HG03439 (cell line): ENCODE results near the gene ECE2.
"Not testable (repeated sequence)": the region's sequence is repeated elsewhere in the genome, so short reads cannot be mapped to it uniquely, and the experiment has no call there.

ENCODE experiments used
- ATAC-seq: cut with Tn5 transposase; IDR thresholded peaks from one replicate; pipeline ENCODE4 v1.9.1; 2021; ENCODE audit warnings: mild to moderate bottlenecking, moderate library complexity; ENCODE audit not compliant: unreplicated experiment

The ECE2 gene

DNA sequence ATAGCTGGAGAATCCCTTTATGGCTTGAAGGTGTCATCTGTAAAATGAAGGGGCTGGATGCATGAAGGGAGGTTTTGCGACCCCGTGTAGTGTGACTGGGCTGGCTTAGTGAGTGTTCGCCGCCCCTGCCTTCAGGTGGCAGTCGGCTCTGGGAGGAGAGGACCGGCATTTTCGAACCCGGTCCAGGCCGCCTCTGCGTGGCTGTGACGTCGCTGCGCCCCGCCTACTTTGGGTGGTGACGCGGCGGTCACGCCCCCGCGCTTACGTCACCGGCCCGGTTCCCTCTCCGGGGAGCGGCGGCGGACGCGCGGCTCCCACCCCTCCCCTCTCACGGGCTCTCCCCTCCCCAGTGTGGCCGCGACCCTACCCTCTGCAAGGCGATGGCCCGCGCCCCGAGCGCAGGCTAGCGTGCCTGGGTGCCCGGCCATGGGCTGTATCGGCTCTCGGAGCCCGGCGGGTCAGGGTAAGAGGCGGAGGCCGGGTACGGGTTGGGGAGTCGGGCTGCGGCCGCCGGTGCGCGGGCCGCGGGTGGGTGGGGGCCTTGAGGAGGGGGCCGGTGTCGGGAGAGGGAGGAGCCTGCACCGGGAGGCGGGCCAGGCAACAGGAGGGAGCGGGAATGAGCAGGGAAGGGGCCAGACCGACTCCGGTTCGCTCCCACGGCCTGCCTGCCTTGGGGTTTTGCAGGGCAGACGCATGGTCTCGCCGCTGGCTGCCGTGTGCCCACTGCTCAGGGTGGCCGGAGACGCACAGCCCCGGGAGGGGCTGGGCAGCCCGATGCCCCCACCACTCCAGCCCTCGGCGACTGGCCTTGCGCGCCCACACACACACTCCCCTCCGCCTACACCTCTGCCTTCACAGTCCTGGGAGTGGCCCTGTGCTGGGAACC lies 60.1 kb downstream of the ECE2 start:
- peak; percentile 56 for ATAC-seq

DNA sequence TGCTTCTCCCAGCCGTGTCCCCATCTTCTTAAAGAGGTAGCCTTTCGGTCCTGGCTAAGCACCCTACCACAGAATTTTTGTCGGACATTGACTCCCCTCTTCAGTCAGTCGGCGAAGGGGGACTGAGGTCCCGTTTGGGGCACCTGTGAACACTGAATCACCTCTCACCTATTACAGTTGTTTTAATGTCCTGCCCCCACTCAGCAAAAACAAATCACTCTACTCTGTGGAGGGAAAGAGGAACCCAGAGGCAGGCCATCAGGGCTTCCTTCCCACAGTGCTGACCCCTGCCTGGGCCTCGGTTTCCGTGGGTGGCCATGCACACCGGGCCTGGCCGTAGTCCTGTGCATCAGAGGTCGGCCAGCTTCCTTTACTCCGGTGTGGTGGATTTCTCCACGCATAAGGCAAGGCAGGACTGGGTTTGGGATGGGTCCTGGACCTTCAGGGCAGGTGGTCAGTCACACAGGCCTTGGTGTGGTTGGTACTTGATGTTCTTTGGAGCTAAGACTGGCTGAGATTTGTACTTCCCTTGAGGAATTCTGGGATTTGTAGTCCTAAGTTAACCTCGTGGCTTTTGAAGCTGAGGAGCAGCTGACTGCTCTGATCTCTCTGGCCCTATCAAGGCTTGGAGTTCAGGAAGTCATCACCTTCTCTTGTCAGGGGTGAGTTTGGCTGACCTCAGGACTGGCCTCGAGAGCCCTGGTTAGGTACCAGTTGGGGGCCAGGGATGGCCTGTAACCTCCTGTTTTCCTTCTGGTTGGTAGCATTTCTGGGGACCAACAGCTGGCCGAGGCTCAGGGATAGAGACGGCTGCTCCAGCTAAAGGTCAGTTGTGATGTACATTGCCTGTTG lies 61.0 kb downstream of the ECE2 start:
- no peak for ATAC-seq

DNA sequence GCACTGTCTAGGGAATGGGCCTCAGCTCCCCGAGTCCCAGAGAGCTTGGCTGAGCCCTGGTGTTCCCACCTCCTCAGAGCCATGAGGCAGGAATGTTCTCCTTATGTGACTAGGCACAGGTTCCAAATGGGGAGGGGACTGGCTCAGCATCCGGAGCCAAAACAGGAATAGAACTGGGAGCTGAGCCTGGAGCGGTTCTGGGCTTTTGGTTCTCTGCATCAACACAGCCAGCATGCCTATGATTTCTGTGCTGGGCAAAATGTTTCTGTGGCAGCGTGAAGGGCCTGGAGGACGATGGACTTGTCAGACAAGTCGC lies 61.5 kb downstream of the ECE2 start, which contains the start of gene FAM131A:
Gene FAM131A, plus strand, starts transcription at position 202 of the 316 bp plus-strand sequence. Its CDS starts 31 bp downstream, at position 233.
- ATAC-seq: no peak

DNA sequence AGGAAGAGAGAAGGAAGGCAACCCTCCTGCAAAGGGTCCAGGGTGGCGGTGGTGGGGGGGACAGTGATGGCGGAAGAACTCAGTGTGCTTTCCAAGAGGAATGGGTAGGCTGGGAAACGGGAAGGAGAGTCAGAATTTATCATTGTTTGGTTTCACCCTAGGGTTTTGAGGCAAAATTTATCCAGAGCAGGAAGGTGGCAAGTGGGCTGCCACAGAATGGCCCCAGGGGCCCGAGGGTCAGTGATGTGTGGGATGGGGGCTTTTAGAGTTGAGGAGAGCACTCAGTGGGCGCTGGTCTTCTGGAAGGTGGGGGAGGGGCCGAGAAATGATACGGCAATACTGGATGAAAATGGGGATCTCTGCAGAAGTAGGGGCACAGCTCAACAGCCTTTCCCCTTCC lies 62.2 kb downstream of the ECE2 start:
- ATAC-seq: no peak

DNA sequence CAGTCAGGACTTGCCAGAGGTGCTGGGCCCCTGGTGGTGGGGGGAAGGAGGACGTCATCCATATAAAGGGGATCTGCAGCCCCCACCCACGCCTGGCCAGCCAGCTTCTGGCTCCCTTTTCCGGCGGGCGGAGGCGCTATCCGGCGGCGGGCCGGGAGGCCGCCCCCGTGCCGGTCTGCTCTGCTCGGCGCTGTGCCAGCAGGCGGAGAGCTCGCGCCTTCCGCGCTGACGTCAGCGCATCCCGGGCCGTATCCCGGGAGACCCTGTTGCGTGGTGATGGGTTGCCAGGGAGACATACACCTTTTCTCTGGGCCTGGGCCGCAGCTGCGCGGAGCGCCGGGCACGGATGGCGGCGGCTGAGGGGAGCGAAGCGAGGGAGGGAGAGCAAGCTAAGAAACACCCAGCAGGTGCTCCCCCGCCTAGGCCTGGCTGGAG lies 62.7 kb downstream of the ECE2 start:
- ATAC-seq: no peak

DNA sequence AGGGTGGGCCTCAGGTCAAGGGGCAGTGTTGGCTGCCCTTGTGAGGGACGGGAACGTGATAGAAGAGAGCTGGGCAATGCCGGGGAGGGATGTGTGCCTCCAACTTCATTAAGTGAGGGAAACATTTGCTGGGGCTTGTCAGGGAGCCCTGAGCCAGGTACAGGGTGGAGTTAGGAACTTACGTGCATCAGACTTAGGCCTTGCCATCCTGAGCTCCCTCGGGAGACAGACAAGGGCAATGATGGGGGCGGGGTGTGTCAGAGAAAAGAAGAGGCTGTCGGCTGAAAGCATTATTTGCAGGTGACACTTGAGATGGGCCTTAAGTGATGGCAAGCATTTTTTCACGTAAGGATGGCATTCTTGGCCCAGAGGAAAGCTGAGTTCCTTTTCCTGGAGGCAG lies 63.2 kb downstream of the ECE2 start:
- ATAC-seq: no peak

DNA sequence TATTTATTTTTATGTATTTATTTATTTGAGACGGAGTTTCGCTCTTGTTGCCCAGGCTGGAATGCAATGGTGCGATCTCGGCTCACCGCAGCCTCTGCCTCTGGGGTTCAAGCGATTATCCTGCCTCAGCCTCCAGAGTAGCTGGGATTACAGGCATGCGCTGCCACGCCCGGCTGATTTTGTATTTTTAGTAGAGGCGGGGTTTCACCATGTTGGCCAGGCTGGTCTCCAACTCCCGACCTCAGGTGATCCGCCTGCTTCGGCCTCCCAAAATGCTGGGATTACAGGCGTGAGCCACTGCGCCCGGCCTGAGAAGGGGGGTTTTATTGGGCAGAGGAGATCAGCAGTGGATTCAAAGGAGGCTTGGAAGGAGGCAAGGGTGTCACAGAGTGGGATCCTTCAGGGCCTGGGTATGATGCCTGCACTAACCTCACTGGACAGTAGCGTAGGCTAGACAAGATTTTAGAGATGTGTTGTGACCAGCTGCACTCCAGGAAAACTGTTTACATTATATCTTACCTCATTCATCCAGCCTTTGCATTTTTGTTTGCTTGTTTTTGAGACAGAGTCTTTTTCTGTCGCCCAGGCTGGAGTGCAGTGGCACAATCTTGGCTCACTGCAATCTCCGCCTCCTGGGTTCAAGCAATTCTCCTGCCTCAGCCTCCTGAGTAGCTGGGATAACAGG lies 63.8 kb downstream of the ECE2 start:
- ATAC-seq: not testable (repeated sequence)

DNA sequence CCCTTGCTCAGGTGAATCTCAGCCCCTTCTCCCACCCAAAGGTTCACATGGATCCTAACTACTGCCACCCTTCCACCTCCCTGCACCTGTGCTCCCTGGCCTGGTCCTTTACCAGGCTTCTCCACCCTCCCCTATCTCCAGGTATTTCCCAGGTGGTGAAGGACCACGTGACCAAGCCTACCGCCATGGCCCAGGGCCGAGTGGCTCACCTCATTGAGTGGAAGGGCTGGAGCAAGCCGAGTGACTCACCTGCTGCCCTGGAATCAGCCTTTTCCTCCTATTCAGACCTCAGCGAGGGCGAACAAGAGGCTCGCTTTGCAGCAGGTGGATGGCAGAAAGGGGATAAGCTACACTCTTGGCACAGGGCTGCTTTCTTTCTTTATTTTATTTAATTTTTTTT lies 66.1 kb downstream of the ECE2 start:
- ATAC-seq: no peak
